ENCODE measurements around the gene LMF1. TPM values are rescaled to one million over a fixed set of nuclear protein-coding genes. Genes with fewer than 3 reads are reported as not detected.

LMF1 gene
- total and polyA plus RNA-seq, 12 donors, result 5.1 to 15.4 (median 7.6) TPM

- DNase-seq (no peak), ATAC-seq (no peak)
- no peaks in the 10 kb centered on the region for H3K27me3 ChIP-seq
- no peaks in the 10 kb centered on the region for H3K9me3 ChIP-seq
- no peak overlapping the region for H3K4me3 ChIP-seq
- intact Hi-C loops (cut with DNase I), result no loop called here
- H3K4me1 ChIP-seq, result no peaks in the 10 kb centered on the region
- no peak overlapping the region for H3K27ac ChIP-seq
- WGBS, 2 donors, result 97 to 98% methylated on average over 32 of the region's 32 CpGs
- H3K36me3 ChIP-seq, result peaks cover 0 to 52% (median 0%) of the 10 kb centered on the region in 9 donors
- TF ChIP-seq, protein P1, sequence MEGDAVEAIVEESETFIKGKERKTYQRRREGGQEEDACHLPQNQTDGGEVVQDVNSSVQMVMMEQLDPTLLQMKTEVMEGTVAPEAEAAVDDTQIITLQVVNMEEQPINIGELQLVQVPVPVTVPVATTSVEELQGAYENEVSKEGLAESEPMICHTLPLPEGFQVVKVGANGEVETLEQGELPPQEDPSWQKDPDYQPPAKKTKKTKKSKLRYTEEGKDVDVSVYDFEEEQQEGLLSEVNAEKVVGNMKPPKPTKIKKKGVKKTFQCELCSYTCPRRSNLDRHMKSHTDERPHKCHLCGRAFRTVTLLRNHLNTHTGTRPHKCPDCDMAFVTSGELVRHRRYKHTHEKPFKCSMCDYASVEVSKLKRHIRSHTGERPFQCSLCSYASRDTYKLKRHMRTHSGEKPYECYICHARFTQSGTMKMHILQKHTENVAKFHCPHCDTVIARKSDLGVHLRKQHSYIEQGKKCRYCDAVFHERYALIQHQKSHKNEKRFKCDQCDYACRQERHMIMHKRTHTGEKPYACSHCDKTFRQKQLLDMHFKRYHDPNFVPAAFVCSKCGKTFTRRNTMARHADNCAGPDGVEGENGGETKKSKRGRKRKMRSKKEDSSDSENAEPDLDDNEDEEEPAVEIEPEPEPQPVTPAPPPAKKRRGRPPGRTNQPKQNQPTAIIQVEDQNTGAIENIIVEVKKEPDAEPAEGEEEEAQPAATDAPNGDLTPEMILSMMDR (IDR thresholded peaks at IDR 0.05), result no peak
Measured at GRCh38 chr16:869823-870641, 100.8 kb downstream of the LMF1 start.

GRCh38 chr16:868846-869822 is 101.7 kb downstream of the LMF1 start:
- Histone ChIP-seq H3K27ac (no peak overlapping the region), H3K36me3 (peaks cover 0 to 52% (median 0%) of the 10 kb centered on the region in 9 donors), H3K9me3 (no peaks in the 10 kb centered on the region), H3K4me1 (no peaks in the 10 kb centered on the region), H3K27me3 (no peaks in the 10 kb centered on the region), H3K4me3 (no peak overlapping the region)
- ATAC-seq, result no peak
- 95 to 97% methylated on average over 36 to 37 of the region's 37 CpGs for WGBS, 2 donors
- DNase-seq, result peak in 1 of 2 donors; percentile 8
- TF ChIP-seq, protein P1 (IDR thresholded peaks at IDR 0.05), result no peak
- intact Hi-C loops (cut with DNase I), result no loop called here

GRCh38 chr16:868386-868755 is 102.4 kb downstream of the LMF1 start:
- H3K27ac ChIP-seq, result no peak overlapping the region
- no peaks in the 10 kb centered on the region for H3K27me3 ChIP-seq
- TF ChIP-seq, protein P1 (IDR thresholded peaks at IDR 0.05), result no peak
- H3K4me3 ChIP-seq, result no peak overlapping the region
- H3K36me3 ChIP-seq, result peaks cover 0 to 52% (median 0%) of the 10 kb centered on the region in 9 donors
- H3K4me1 ChIP-seq, result no peaks in the 10 kb centered on the region
- ATAC-seq (no peak), DNase-seq (no peak)
- no peaks in the 10 kb centered on the region for H3K9me3 ChIP-seq
- intact Hi-C loops (cut with DNase I), result no loop called here
- 90 to 96% methylated on average over 6 of the region's 6 CpGs for WGBS, 2 donors

Data from heart right ventricle (tissue), 16 donors.